OCI-M2 (cell line): Measurements from ENCODE around the gene USP9Y.
"Not testable (repeated sequence)": the region's sequence is repeated elsewhere in the genome, so short reads cannot be mapped to it uniquely, and the experiment has no call there.

Experiments
- DNase-seq: peaks from one replicate; lab custom pipeline; 2025; ENCODE audit not compliant: unreplicated experiment; lab: John Stamatoyannopoulos, UW

The USP9Y gene, protein sequence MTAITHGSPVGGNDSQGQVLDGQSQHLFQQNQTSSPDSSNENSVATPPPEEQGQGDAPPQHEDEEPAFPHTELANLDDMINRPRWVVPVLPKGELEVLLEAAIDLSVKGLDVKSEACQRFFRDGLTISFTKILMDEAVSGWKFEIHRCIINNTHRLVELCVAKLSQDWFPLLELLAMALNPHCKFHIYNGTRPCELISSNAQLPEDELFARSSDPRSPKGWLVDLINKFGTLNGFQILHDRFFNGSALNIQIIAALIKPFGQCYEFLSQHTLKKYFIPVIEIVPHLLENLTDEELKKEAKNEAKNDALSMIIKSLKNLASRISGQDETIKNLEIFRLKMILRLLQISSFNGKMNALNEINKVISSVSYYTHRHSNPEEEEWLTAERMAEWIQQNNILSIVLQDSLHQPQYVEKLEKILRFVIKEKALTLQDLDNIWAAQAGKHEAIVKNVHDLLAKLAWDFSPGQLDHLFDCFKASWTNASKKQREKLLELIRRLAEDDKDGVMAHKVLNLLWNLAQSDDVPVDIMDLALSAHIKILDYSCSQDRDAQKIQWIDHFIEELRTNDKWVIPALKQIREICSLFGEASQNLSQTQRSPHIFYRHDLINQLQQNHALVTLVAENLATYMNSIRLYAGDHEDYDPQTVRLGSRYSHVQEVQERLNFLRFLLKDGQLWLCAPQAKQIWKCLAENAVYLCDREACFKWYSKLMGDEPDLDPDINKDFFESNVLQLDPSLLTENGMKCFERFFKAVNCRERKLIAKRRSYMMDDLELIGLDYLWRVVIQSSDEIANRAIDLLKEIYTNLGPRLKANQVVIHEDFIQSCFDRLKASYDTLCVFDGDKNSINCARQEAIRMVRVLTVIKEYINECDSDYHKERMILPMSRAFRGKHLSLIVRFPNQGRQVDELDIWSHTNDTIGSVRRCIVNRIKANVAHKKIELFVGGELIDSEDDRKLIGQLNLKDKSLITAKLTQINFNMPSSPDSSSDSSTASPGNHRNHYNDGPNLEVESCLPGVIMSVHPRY (N-terminal part only)

DNA sequence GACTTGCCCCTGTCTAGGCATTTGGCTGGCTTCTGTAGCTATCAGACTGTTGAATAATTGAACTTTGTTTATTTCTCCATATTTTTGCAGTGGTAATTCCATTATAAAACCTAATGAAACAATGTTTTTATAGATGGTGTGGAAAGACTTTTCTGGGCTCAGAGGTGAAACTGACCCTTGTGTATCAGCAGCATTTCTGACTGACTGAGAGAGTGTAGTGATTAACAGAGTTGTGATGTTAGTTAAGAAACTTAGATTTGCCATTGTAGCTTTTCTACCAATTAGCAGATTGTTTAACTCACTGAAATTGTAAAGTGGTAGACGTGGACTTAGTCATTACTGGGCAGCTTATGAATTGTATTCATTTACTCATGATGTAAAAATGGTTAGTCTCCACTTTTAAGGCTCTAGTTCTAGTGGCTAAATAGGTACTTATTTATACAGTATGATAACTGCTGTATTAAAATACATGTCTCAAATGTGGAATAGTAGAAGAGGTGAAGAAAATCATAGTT lies at the start of gene USP9Y:
TSS of gene USP9Y (plus strand) at position 51 of the 515 bp plus-strand sequence. CDS start 8,217 bp downstream, outside the sequence.
- DNase-seq = no peak

DNA sequence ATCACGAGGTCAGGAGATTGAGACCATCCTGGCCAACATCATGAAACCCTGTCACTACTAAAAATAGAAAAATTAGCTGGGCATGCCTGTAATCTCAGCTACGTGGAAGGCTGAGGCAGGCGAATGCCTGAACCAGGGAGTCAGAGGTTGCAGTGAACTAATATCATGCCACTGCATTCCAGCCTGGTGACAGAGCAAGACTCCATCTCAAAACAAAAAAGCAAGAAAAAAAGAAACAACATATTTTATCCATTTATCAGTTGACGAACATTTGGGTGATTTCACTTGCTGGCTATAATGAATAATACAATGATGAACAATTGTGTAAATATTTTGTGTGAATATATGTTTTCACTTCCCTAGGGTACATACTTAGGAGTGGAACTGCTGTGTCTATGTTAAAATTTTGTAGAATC lies 49.4 kb upstream of the USP9Y start:
- no peak for DNase-seq

DNA sequence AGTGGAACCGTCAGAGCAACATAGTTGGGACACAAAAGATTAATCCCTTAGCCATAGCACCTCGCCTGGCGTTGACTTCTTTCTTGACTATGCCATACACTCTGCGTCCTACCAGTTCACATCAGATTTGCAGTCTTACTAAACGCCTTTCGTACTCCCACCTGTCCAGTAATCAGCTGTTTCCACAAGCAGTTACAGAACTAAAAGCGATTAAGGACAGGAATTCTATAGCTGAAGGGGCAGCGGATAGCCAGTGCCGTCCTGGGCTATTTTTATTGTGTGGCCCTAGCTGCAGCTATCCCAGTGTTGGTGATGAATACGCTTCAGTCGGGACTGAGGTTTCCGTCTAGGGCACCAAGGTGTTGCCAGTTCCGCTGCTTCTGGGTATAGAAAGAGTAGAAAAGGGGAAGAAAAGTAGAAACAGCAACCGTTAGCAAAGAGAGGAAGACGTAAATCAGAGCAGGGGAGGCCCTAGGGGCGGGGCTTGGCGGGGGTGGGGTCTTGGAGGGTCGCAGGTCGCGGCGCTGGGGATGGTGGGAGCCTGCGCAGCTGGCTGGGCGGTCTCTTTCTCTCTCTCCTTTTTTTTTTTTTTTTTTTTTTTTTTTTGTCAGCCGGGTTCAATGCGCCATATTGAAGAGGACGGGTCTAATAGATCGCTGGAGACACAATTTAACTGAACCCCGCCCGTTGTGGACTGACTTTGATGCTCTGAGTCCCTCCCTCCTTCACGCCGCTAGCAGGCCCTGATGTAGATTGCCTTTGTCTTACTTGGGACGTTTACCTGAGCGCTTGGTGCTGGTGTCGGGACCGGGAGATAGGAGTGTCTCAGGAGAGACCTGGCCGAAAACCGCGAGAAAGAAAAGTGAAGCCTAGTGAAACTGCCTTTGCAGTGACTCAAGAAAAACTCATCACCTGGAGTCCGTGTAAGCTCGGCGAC lies 39.0 kb upstream of the USP9Y start:
- DNase-seq = no peak

DNA sequence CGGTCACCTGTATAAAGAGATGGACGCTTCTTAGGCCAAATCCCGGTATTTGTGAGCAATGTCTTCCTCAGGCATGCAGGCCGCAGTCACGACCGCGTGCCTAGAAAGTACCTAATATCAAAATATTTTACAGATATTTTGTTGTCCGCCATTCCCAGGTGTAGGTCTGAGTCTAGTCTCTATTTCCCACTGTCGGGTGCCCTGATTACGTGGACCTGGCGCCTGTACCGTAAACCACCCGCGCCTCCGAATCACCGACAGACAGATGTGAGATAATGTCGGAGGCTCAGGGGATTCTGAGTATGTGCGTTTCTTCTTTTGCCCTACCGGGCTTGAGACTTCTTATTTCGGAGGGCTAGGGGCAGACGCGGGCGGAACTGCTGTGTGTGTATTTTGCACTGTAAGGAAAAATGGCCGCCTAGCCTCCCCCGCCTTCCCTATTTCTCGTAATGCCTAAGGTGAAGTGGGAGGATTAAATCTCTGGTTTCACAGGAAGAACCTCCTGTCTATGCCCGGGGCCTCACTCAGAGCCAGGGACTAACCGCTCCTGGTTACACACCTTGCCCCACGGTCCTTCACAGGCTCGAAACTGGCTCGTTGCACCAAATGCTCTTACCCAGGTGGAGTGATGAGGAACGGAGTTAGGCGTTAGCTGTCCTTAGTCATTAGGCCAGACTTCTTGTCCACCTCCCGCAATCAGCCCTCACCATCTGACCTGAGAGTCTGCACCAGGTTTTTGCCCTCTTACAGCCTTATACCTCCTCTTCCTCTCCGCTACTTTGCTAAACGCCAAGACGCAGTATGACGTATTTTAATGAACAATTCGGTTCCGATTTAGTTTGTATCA lies 38.1 kb upstream of the USP9Y start:
- no peak for DNase-seq

DNA sequence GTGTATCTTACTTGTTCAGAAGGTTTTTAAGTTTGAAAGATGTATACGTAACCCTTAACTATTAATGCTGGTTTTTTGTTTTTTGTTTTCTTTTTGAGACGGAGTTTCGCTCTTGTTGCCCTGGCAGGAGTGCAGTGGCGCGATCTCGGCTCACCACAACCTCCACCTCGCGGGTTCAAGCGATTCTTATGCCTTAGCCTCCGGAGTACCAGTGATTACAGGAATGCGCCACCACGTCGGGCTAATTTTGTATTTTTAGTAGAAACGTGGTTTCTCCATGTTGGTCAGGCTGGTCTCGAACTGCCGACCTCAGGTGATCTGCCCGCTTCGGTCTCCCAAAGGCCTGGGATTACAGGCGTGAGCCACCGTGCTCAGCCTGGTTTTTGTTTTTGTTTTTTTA lies 37.2 kb upstream of the USP9Y start:
- not testable (repeated sequence) for DNase-seq

DNA sequence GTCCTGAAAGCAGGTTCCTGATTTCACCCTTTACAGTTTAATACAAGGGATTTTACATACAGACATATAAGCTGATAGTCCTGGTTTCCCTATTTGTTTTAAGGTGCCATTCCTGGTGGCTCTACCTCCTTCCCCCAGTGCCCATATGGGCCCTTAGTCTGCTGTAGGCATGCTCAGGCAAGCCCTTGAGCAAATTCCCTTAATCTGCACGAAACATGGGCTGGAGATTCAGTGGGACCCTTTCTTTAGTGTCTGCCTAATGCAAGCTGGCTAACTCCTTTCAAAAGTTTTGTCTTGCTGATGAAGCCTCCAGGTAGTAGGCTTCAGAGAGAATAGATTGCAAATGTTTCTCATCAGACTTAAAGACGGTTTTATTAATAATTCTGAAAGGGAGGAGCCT lies 22.9 kb upstream of the USP9Y start:
- no peak for DNase-seq

DNA sequence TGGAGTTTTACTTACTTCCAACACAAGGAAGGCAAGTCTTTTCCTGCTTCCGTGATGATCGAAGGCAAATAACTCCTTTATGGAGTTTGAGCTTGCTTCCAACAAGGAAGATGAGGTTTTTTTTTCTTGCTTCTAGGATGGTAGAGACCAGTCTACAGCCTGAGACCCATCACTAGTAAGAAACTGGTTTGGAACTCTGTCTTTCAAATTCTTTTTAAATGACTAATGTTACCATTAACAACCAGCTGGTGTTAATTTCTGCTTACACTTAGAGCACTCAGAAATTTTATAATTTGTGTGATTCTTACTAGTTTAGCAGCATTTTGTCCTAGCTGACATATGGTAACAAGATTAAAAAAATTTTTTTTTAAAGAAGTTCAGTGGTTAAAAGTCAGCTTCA lies 19.5 kb upstream of the USP9Y start:
- DNase-seq = no peak

DNA sequence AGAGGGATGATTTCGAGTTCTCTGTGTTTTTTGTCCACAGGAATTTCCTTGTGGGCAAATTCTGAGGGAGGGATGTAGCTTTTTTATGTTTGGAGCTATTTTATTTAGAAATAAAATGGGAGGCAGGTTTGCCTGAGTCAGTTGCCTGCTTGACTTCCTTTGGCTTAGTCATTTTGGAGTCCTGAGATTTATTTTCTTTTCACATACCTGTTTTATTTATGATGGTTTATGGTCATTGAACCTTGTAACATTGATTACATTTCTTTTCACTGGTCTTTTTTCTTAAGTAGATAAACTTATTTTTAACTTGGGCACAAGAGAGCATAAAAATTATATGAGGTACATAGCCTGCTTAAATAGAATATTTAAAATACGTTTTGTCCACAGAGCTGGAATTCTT lies 12.7 kb upstream of the USP9Y start:
- no peak for DNase-seq

DNA sequence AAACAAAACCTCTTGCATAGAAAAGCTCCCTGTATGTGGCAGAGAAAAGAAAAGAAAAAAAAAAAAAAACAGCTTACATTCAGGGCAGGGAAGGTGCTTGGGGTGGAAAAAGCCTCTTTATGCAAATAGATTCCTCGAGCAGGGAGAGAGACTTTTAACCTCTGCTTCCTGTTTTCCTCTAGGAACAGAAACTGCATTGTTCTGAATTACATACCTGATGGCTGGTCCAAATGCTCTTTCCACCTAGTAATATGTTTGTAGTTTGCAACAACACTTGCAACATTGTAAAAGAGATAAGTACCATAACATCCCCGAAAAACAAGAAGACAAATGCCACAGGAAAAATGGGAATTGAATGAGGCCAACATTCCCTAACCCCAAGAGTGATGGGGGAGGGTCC lies 944 bp upstream of the USP9Y start:
- no peak for DNase-seq

DNA sequence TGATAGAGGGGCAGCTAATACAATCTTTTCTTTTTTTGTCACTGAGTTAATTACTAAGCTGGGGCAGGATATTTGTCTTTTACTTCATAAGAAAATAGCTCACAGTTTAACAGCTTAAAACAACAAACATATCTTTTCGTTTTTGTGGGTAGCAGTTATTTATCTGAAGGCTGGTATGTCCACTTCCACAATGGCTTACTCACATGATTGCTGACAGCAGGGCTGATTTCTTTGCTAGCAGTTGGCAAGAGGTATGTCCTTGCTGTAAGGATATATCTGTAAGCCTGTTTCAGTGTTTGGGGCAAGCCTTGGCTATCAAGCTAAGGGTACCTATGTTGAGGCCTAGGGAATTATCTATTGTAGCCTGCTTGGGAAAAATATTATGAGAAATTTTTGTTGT lies 1.1 kb downstream of the USP9Y start:
- DNase-seq = no peak

DNA sequence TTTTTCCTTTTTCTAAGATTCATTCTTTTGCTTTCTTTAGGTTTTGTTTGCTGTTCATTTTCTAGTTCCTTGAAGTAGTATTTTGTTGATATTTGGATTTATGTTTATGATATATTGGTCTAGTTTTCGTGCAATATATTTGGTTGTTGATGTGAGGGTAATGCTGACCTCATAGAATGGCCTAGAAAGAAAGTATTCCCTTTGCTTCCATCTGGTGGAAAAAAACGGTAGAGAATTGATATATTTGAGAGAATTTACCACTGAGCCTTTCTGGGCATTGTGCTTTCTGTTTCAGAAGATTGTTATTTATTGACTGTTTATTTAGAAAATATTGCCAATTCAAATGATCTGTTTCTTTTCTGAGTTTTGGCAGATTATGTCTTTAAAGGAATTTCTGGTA lies 9.4 kb downstream of the USP9Y start:
- no peak for DNase-seq

DNA sequence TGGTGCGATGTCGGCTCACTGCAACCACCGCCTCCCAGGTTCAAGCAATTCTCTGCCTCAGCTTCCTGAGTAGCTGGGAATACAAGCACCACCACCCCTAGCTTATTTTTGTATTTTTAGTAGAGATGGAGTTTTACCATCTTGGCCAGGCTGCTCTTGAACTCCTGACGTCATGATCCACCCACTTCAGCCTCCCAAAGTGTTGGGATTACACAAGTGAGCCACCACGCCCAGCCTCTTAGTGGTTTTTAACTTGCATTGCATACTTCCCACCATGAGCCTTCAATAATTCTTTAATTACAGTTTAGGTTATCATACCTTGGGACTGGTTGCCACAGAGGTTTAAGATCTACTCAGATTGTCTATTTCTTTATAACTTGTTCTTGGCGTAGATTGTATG lies 14.3 kb downstream of the USP9Y start:
- DNase-seq = no peak

DNA sequence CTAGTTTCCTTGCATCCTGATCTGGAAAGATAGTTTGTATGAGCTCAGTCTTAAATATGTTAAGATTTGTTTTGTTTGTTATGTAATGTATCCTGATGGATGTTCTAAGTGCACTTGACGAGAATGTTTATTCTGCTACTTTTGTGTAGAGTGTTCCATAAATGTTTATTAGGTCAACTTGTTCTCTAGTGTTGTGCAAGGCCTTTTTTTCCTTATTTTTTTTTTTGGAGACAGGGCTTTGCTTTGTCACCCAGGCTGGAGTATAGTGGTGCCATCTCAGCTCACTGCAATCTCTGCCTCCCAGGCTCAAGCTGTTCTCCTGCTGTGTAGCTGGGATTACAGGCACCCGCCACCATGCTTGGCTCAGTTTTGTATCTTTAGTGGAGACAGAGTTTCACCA lies 28.7 kb downstream of the USP9Y start:
- no peak for DNase-seq

DNA sequence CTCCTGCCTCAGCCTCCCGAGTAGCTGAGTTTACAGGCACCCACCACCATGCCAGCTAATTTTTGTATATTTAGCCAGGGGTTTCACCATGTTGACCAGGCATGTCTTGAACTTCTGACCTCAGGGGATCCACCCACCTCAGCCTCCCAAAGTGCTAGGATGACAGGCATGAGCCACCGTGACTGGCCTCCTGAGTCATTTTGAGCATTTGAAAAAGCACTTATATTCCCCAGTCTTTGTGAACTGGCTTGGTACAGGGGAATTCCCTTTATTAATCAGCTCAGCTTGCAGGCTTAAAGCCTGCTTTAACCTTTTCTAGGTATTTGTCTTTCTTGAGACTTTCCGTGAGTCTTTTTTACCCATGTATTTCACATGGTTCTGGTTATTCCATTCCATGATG lies 32.6 kb downstream of the USP9Y start:
- DNase-seq = no peak

DNA sequence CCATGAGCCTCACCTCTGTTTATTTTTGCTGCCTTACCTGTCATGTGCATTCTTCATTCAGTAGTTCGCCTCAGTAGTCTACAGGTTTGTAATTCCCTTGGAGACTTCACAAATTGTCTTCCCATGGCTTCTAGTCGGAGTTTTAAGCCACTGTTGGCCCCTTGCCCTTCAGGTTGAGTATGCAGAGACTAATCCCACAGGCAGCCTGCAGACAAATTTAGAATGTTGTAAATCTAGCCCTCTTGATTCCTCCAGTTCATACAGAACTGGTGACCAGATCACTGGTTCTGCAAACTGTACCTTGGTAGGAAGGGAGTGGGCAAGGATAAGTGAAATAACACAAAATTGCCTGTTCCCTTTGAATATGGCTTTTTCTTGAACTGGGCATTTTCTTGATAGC lies 33.0 kb downstream of the USP9Y start:
- no peak for DNase-seq

DNA sequence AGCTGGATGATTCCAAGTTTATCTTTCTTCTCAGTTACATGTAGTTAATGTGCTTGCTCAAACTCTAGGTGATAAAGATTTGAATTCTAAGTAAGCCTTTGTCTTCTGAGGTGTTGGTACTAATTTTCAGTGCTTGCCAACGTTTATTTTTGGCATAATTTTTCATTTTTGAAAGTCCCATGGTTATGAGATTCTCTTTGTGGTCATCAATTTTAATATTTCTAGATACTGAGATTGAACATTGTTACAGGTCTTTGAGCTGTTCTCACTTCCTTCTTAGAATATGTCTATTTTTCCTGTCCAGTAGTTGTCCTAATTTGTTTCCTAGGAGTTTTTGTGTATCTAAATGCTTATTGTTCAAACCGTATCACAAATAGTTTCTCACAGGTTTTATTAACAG lies 40.4 kb downstream of the USP9Y start:
- DNase-seq = no peak

DNA sequence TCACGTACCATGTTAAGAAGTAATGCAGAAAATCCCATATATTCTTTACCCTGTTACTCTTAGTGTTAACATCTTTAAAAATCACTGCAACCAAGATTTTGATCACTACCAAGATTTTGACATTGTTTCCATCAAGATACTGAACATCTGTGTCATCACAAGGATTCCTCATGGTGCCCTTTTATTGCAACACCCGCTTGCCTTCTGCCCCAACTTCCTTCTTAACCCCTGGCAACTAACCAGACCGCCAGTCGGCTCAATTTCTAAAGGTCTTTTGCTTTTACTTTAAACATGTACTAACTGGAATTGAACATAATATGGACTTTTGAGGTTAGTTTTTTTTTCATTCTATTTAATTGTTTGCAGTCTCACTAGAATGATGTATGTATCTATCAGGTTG lies 41.7 kb downstream of the USP9Y start:
- no peak for DNase-seq

DNA sequence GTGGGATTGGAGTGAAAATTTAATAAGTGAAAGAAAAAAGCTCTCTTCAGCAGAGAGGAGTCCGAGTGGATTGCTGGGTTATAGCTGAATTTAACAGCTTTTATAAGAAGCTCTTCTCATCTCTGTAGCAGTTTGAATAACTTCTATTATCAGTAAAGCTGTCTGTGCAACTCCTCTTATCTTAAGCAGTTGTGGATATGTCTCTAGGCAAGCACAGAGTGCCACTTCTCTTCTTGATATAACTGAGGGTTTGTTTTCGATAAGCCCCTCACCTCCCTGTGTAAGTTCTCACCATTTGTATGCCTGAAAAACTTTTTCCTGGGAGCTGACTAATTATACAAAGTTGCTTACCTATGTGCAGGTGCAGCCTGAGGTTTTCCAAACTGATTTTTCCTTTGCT lies 43.1 kb downstream of the USP9Y start:
- no peak for DNase-seq

DNA sequence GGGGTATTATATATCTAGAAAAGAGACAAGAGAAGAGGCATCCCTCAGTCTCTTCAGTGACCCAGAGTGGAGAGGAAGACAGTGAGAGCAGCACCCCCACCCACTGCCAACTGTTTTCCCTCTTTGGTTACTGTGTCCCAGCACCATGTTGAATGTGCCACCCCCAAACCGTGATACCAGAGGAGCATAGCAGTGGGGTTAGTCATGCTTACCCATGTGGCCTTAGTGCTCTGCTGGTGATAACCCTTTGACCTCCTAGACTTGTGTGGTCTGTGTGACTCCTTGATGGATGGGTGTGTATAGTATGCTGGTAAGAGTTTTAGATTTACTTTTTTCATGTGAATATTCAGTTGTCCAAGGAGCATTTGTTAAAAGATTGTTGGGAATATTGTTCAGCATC lies 48.3 kb downstream of the USP9Y start:
- no peak for DNase-seq

DNA sequence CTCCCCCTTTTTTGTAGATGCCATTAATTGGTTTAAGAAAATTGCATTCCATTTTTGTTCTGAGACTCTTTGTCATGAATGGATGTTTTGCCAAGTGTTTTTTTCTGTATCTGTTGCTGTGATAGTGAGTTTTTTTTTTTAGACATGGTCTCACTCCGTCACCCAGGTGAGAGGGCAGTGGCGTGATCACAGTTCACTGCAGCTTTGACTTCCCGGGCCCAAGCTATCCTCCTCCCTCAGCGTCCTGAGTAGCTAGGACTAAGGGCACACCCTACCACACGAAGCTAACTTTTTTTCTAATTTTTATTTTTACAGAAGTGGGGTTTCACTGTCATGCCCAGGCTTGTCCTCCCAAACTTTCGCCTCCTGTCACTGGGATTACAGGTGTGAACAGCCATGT lies 51.8 kb downstream of the USP9Y start:
- DNase-seq = no peak
